NCI-H510A (cell line): Measurements from ENCODE around the gene HYOU1.
A peak's percentile ranks its signal among the peaks of the same experiment; 100 is the strongest.
"Not testable (repeated sequence)": the region's sequence is repeated elsewhere in the genome, so short reads cannot be mapped to it uniquely, and the experiment has no call there.

Source experiments
- DNase-seq: peaks from one replicate; lab custom pipeline; 2025; lab: John Stamatoyannopoulos, UW

HYOU1 gene

GRCh38 chr11:119019996-119020395 lies 37.0 kb downstream of the HYOU1 start:
- no peak for DNase-seq

GRCh38 chr11:119018074-119018938 lies 38.7 kb downstream of the HYOU1 start, which contains the start of the genes RPS25 and TRAPPC4:
Gene RPS25, minus strand, starts transcription at chr11:119018343. Its CDS starts 59 bp downstream, at chr11:119018284.
Gene TRAPPC4, plus strand, starts transcription at chr11:119018766. Its CDS starts 30 bp downstream, at chr11:119018796.
- DNase-seq = peak; percentile 95

DNA sequence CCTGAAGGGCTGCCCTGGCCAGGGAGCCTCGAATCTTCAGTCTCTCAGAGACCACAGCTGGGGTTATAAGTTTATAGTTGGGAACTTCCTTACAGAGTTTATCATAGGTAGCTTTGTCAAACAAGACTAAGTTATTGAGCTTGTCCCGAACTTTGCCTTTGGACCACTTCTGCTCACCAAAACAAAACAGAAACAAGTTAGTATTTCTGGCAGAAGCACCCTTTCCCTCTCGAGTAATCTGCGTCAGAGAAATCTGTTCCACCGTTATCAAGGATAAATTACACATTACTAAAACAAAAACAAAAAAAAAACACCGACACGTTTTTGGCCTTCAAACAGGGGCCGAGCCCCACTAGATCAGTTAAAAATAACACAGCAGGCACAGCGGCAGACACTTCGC lies 39.6 kb downstream of the HYOU1 start:
- not testable (repeated sequence) for DNase-seq

- no peak for DNase-seq
Measured at GRCh38 chr11:119016216-119017009, 40.6 kb downstream of the HYOU1 start.

GRCh38 chr11:119015054-119015611 lies 41.9 kb downstream of the HYOU1 start:
- no peak for DNase-seq

GRCh38 chr11:119014209-119014924 lies 42.6 kb downstream of the HYOU1 start:
- no peak for DNase-seq

- no peak for DNase-seq
Measured at GRCh38 chr11:119012629-119013170, 44.3 kb downstream of the HYOU1 start.

- no peak for DNase-seq
Measured at GRCh38 chr11:119011476-119012053, 45.4 kb downstream of the HYOU1 start.

- no peak for DNase-seq
Measured at GRCh38 chr11:119006656-119007055, 50.3 kb downstream of the HYOU1 start.

GRCh38 chr11:119000906-119001305 lies 56.1 kb downstream of the HYOU1 start:
- DNase-seq = no peak

- no peak for DNase-seq
Measured at GRCh38 chr11:118998822-118999221, 58.2 kb downstream of the HYOU1 start.

GRCh38 chr11:118998388-118998717 lies 58.7 kb downstream of the HYOU1 start:
- no peak for DNase-seq

GRCh38 chr11:118997627-118998387 lies 59.2 kb downstream of the HYOU1 start, which contains the start of gene CENATAC:
Gene CENATAC, plus strand, starts transcription at chr11:118998138. Its CDS starts 60 bp downstream, at chr11:118998198.
- peak; percentile 85 for DNase-seq

- no peak for DNase-seq
Measured at GRCh38 chr11:118996926-118997626, 59.9 kb downstream of the HYOU1 start.
